ENCODE results near the gene DNAJC18.

DNAJC18 gene

DNA sequence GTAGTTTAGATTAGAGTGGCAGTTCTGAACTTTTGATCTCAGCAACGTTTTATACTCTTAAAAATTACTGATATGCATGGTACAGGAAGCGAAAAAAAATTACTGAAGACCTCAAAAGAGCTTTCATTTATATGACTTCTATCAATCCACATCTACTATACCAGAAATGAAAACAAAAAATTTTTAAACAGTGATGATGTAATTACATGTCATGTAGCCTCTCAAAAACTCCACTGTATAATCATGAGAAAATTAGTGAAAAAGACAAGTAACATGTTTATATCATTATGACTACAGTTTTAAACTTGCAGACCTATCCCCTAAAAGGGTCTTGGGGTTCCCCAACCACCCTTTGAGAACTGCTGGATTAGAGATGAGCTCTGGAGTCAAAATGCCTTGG lies 9.3 kb downstream of the DNAJC18 start:
- H3K4me3 ChIP-seq (ENCODE audit: low read depth in 1 of 2, low read length in 1 of 2), result no peak overlapping the region
- no peaks in the 10 kb centered on the region for H3K36me3 ChIP-seq
- H3K27ac ChIP-seq, result no peak overlapping the region
- H3K27me3 ChIP-seq, result no peaks in the 10 kb centered on the region
- no peaks in the 10 kb centered on the region for H3K4me1 ChIP-seq (ENCODE audit: control insufficient read depth in 1 of 2, insufficient read depth in 1 of 2, low read depth in 1 of 2, low read length in 1 of 2)
- H3K9me3 ChIP-seq, result no peaks in the 10 kb centered on the region
- TF ChIP-seq, protein P1, sequence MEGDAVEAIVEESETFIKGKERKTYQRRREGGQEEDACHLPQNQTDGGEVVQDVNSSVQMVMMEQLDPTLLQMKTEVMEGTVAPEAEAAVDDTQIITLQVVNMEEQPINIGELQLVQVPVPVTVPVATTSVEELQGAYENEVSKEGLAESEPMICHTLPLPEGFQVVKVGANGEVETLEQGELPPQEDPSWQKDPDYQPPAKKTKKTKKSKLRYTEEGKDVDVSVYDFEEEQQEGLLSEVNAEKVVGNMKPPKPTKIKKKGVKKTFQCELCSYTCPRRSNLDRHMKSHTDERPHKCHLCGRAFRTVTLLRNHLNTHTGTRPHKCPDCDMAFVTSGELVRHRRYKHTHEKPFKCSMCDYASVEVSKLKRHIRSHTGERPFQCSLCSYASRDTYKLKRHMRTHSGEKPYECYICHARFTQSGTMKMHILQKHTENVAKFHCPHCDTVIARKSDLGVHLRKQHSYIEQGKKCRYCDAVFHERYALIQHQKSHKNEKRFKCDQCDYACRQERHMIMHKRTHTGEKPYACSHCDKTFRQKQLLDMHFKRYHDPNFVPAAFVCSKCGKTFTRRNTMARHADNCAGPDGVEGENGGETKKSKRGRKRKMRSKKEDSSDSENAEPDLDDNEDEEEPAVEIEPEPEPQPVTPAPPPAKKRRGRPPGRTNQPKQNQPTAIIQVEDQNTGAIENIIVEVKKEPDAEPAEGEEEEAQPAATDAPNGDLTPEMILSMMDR (IDR thresholded peaks at IDR 0.05), result no peak

DNA sequence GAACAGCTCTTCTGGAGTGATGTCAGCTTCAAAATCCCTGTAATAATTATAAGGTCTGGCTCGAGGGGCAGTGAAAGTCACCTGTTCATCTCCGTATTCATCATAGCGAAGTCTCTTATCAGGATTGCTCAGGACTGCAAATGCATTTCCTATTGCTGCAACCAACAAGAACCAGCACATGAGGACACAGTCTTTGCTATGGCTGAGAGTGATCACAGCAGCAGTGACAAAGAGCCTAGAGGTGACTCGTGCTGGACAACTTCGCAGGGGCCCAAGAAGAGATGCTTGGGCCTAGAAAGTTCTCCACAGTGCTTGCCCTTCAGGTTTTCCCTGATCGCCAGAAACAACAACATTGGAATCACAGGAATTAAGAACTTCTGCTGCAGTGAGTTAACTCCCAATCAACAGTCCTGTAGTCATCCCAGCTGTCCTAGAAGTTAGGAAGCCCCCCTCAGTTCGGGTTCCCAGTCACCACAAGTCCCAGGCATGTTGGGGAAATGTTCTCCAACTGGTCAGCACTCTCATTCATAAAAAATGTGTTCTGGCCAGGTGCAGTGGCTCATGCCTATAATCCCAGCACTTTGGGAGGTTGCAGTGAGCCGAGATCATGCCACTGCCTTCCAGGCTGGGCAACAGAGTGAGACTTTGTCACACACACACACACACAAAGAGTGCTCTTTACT lies 13.0 kb downstream of the DNAJC18 start:
- no peaks in the 10 kb centered on the region for H3K4me1 ChIP-seq (ENCODE audit: control insufficient read depth in 1 of 2, insufficient read depth in 1 of 2, low read depth in 1 of 2, low read length in 1 of 2)
- H3K4me3 ChIP-seq (ENCODE audit: low read depth in 1 of 2, low read length in 1 of 2), result no peak overlapping the region
- TF ChIP-seq, protein P1 (IDR thresholded peaks at IDR 0.05), result no peak
- H3K36me3 ChIP-seq, result no peaks in the 10 kb centered on the region
- H3K9me3 ChIP-seq, result no peaks in the 10 kb centered on the region
- H3K27ac ChIP-seq, result no peak overlapping the region
- no peaks in the 10 kb centered on the region for H3K27me3 ChIP-seq

DNA sequence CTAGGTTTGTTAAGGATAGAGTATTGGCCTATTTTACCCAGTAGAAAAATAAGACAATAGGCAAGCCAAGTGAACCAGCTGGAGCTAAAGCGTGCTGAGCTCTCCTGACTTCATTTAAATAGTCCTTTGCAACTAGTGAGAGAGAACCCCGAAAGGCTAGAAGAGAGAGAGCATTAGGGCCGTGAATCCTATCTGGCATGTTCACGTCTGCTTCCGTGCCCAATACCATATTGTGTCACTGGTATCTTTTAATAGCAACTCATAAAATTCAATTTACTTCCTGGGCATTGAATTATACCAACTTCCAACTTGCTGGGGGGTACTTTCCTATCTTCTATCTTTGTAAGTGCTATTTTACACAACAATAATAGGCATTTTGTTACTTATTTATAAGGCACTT lies 13.8 kb downstream of the DNAJC18 start:
- H3K27me3 ChIP-seq, result no peaks in the 10 kb centered on the region
- no peaks in the 10 kb centered on the region for H3K9me3 ChIP-seq
- no peaks in the 10 kb centered on the region for H3K36me3 ChIP-seq
- TF ChIP-seq, protein P1 (IDR thresholded peaks at IDR 0.05), result no peak
- H3K4me1 ChIP-seq (ENCODE audit: control insufficient read depth in 1 of 2, insufficient read depth in 1 of 2, low read depth in 1 of 2, low read length in 1 of 2), result no peaks in the 10 kb centered on the region
- no peak overlapping the region for H3K4me3 ChIP-seq (ENCODE audit: low read depth in 1 of 2, low read length in 1 of 2)
- H3K27ac ChIP-seq, result no peak overlapping the region

DNA sequence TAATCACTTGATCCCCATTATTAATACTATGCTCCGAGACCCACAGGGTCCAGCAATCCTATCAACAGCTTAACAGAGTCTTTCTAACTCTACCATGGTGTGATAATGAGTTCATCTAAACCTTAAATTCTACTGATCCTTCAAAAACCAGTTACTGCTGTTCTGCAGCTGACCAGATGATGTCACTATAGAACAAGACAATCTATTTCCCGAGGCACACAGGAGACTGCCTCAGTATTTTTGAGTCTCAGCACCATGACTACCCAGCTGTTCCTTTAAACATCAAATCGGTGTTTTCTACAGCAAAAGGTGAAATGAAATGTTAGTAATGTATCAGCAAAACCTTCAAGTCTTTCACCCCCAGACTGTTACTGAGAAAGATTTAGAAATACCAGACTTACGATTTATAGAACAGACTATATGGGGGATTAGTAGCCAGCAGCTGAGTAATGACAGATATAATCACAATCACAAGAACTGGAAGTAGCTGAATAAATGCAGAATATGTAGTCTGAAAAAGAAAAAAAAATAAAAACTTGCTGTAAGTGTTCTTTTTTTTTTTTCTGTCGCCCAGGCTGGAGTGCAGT lies 16.9 kb downstream of the DNAJC18 start:
- Histone ChIP-seq H3K27me3 (no peaks in the 10 kb centered on the region), H3K27ac (no peak overlapping the region), H3K4me3 (ENCODE audit: low read depth in 1 of 2, low read length in 1 of 2) (no peak overlapping the region), H3K4me1 (ENCODE audit: control insufficient read depth in 1 of 2, insufficient read depth in 1 of 2, low read depth in 1 of 2, low read length in 1 of 2) (no peaks in the 10 kb centered on the region), H3K9me3 (no peaks in the 10 kb centered on the region), H3K36me3 (no peaks in the 10 kb centered on the region)
- TF ChIP-seq, protein P1 (IDR thresholded peaks at IDR 0.05), result peak; percentile 83

DNA sequence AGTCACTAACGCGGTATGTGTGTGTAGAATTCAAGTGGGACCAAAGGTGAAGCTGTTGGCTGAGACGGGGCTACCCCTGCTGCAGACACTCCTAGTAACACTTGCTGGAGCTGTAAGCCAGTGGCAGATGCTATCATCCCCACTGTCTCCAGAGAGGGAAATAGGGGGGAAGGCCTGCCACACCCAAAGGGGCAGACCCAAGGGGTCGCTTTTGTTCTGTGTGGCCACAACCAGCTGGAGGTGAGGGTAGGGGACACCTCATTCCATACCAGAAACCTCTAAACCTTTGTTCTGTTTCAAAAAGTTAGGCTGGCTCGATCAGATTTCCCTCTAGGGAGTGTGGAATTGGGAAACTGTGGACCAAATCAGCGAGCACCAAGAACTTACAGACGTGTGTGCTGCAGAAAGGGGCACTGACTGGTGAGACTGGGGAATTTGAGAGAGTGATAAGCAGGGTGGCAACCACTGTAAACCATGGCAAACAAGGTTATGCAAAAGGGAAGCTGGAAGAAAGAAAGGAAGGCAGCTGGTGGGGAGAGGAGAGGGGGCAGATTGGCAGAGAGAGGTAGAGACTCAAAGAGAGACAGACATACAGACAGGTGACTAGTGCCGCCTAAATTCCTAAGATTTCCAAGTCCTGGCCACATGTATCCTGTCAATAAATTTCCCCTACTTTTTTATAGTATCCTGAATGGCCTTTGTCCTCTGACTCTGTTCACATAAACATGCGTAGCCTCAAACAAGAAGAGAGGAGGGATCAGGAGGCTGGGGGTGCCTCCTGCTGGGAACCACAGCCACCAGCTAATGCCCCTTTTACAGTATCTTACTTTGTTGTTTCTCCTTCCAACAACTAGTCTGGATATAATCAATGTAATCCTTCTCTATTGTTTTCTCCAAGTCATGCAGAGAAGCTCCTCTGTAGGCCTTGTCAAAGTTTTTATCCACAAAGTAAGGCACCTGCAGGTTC lies 19.8 kb downstream of the DNAJC18 start:
- no peaks in the 10 kb centered on the region for H3K4me1 ChIP-seq (ENCODE audit: control insufficient read depth in 1 of 2, insufficient read depth in 1 of 2, low read depth in 1 of 2, low read length in 1 of 2)
- H3K9me3 ChIP-seq, result no peaks in the 10 kb centered on the region
- no peaks in the 10 kb centered on the region for H3K36me3 ChIP-seq
- H3K27ac ChIP-seq, result no peak overlapping the region
- no peaks in the 10 kb centered on the region for H3K27me3 ChIP-seq
- TF ChIP-seq, protein P1 (IDR thresholded peaks at IDR 0.05), result no peak
- H3K4me3 ChIP-seq (ENCODE audit: low read depth in 1 of 2, low read length in 1 of 2), result no peak overlapping the region
